Astrocyte of the cerebellum (primary cell): ENCODE measurements around the gene RHBDL1.
"Not testable (repeated sequence)": the region's sequence is repeated elsewhere in the genome, so short reads cannot be mapped to it uniquely, and the experiment has no call there.

Experiments
- DNase-seq: peaks from one replicate; pipeline ENCODE4 v3.0.0-alpha.2; 2011; ENCODE audit warnings: low read depth
- H3K4me3 ChIP-seq: 2 replicates; pipeline ENCODE4 v1.5.1; 2011; ENCODE audit warnings: mild to moderate bottlenecking, low read depth, low read length, moderate library complexity
- CTCF ChIP-seq: IDR thresholded peaks from 2 replicates; pipeline ENCODE4 v1.5.1; 2012; ENCODE audit warnings: low read length, low read depth, moderate library complexity, mild to moderate bottlenecking; ENCODE audit errors: missing control alignments
- in situ Hi-C: cut with HindIII; loops from 2 replicates; pipeline ENCODE4 v1.10.0; 2017; ENCODE audit warnings: low sequenced_read_pairs

Gene RHBDL1

GRCh38 chr16:686459-687260 lies 11.2 kb downstream of the RHBDL1 start:
- DNase-seq: no peak
- H3K4me3 ChIP-seq: no peak overlapping the region
- TF ChIP-seq CTCF: no peak
- in situ Hi-C loops: no loop called here

GRCh38 chr16:687499-687898 lies 12.0 kb downstream of the RHBDL1 start:
- no peak overlapping the region for H3K4me3 ChIP-seq
- in situ Hi-C loops: no loop called here
- no peak for DNase-seq
- TF ChIP-seq CTCF: no peak

GRCh38 chr16:689175-689897 lies 13.9 kb downstream of the RHBDL1 start:
- TF ChIP-seq CTCF: no peak
- in situ Hi-C loops: no loop called here
- peak overlapping the region; percentile 87 for H3K4me3 ChIP-seq
- no peak for DNase-seq

DNA sequence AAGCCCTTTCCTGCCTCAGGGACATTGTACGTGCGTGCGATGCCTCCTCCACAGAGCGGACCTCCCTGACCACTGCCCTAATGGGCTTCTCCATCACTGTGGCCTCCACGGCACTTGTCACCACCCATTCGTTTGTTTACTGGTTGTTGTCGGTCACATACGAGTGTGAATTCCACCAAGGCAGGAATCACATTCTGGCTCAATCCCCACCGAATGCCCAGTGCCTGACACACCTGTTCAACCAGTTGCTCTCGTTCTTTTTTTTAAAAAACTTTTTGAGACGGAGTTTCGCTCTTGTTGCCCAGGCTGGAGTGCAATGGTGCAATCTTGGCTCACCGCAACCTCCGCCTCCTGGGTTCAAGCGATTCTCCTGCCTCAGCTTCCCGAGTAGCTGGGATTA lies 15.8 kb downstream of the RHBDL1 start:
- H3K4me3 ChIP-seq, in situ Hi-C loops, DNase-seq: not testable (repeated sequence)

DNA sequence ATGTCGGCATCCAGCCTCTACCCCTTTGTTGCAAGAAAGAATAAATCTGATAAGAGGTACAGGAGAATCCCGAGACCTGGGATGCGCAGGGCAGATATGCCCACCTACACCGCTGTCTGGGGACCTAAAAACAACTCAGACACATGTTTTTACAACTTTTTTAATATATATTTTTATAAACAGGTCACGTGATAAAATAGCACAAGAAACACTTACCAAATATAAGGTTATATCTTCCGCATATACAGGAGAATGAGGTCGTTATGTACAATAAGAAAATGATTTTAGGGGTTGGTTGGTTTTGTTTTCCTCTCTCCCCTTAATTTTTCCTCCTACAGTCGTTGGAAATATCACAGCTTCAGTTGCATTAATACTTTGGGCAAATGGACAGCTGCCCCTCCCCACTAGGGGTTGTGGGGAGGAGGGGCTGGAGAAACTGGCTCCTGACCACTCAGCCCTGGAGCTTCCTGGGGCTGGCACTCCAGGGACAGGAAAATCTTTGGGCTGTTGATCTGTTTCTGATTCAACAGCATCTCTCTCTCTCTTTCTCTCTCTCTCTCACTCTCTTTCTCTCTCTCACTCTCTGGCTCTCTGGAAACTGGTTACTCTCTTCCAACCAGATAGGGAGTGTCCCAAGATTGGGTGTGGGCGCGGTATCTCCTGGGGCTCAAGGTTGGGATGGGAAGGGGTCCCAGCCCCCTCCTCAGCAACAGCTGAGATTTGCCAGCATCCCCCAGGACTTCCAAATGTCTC lies 17.1 kb downstream of the RHBDL1 start:
- in situ Hi-C loops: no loop called here
- TF ChIP-seq CTCF: no peak

GRCh38 chr16:693364-693763 lies 17.9 kb downstream of the RHBDL1 start:
- in situ Hi-C loops: no loop called here
- no peak overlapping the region for H3K4me3 ChIP-seq
- TF ChIP-seq CTCF: no peak
- DNase-seq: no peak

More for the DNA sequence above, 17.1 kb downstream of the RHBDL1 start:
- no peak overlapping the region for H3K4me3 ChIP-seq
- no peak for DNase-seq
